GM23248 (cell line): ENCODE data around the gene BSG.

Source experiments
- EZH2 ChIP-seq: fragments of 200-600 bp; sonication (generic); IDR thresholded peaks from 2 replicates; pipeline ENCODE4 v1.6.1; 2018; ENCODE audit warnings: antibody characterized with exemption, mild to moderate bottlenecking; ENCODE audit not compliant: insufficient read depth, poor library complexity, severe bottlenecking
- EZH2phosphoT487 ChIP-seq: fragments of 200-600 bp; sonication (generic); IDR thresholded peaks from 2 replicates; pipeline ENCODE4 v1.6.1; 2018; ENCODE audit warnings: antibody characterized with exemption, moderate library complexity, mild to moderate bottlenecking, low read depth; ENCODE audit not compliant: insufficient read depth

DNA sequence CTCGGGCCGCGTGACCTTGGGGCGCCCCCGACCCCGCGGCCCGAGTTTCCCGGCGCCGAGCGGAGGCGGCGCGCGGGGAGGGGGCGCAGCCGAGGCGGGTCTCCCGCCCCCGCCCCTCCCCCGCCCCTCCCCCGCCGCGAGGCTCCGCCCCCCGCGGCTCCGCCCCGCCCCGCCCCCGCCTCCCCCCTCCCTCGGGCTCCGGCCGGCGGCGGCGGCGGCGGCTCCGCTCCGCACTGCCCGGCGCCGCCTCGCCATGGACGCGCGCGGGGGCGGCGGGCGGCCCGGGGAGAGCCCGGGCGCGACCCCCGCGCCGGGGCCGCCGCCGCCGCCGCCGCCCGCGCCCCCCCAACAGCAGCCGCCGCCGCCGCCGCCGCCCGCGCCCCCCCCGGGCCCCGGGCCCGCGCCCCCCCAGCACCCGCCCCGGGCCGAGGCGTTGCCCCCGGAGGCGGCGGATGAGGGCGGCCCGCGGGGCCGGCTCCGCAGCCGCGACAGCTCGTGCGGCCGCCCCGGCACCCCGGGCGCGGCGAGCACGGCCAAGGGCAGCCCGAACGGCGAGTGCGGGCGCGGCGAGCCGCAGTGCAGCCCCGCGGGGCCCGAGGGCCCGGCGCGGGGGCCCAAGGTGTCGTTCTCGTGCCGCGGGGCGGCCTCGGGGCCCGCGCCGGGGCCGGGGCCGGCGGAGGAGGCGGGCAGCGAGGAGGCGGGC lies 17.4 kb downstream of the BSG start, which contains the start of gene HCN2:
- TF ChIP-seq EZH2 (no peak), EZH2phosphoT487 (no peak)
